Upper lobe of left lung (tissue), 4 donors: ENCODE measurements around the gene BCL2.

ENCODE experiments used
- EP300 ChIP-seq, 4 donors: sonication (generic); formaldehyde crosslinking; IDR thresholded peaks; one replicate each; pipeline ENCODE4 v1.5.1; 2017; ENCODE audit warnings: antibody characterized with exemption in 4 of 4, control low read depth in 2 of 4
- POLR2A ChIP-seq, 4 donors: fragments of 450-650 bp; IDR thresholded peaks; one replicate each; pipeline ENCODE4 v1.5.1; 2016 to 2017; ENCODE audit warnings: antibody characterized with exemption in 4 of 4, mild to moderate bottlenecking in 2 of 4
- POLR2AphosphoS5 ChIP-seq, 2 donors: sonication (generic); formaldehyde crosslinking; IDR thresholded peaks; one replicate each; pipeline ENCODE4 v1.5.1; 2017; ENCODE audit warnings: antibody characterized with exemption in 2 of 2
- TF ChIP-seq, protein P1 (sequence below), 6 experiments: fragments of 450-650 bp in 4 of 6; fragments of 200-600 bp in 2 of 6; sonication (generic) in 2 of 6; IDR thresholded peaks; one replicate each; pipeline ENCODE4 v1.5.1; 2016 to 2019; ENCODE audit warnings: antibody characterized with exemption in 6 of 6

DNA sequence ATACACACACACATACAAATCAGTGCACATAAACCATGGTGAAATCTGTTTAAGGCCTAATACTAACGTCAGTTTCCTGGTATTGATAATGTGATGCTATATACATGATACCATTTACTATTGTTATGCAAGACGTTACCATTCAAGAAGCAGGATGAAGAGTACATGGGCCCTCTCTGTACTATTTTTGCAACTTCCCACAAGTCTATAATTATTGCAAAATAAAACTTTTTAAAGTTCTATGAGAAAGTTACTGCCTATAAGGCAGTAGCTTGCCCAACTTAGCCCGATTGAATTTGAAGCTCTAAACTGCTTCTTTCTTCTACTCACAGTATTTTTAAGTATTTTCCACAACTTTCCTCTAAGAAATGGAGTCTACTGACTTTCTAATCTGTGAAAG, 74.0 kb downstream of the BCL2 start:
- TF ChIP-seq, protein P1, sequence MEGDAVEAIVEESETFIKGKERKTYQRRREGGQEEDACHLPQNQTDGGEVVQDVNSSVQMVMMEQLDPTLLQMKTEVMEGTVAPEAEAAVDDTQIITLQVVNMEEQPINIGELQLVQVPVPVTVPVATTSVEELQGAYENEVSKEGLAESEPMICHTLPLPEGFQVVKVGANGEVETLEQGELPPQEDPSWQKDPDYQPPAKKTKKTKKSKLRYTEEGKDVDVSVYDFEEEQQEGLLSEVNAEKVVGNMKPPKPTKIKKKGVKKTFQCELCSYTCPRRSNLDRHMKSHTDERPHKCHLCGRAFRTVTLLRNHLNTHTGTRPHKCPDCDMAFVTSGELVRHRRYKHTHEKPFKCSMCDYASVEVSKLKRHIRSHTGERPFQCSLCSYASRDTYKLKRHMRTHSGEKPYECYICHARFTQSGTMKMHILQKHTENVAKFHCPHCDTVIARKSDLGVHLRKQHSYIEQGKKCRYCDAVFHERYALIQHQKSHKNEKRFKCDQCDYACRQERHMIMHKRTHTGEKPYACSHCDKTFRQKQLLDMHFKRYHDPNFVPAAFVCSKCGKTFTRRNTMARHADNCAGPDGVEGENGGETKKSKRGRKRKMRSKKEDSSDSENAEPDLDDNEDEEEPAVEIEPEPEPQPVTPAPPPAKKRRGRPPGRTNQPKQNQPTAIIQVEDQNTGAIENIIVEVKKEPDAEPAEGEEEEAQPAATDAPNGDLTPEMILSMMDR (IDR thresholded peaks at IDR 0.05) = no peak
- no peak for TF ChIP-seq POLR2A (IDR thresholded peaks at IDR 0.05)
- no peak for TF ChIP-seq POLR2AphosphoS5 (IDR thresholded peaks at IDR 0.05)
- TF ChIP-seq EP300 (IDR thresholded peaks at IDR 0.05) = no peak
